Mucosa of rectum (tissue), 2 donors: ENCODE data around the gene ATP6AP1.
"Not testable (repeated sequence)": the region's sequence is repeated elsewhere in the genome, so short reads cannot be mapped to it uniquely, and the experiment has no call there.

Experiments used
- H3K27ac ChIP-seq, 2 donors: one replicate each; pipeline ENCODE4 v1.7.0; 2013; ENCODE audit warnings: inconsistent platforms in 2 of 2, low read depth in 2 of 2, low read length in 2 of 2
- H3K27me3 ChIP-seq, 2 donors: one replicate each; pipeline ENCODE4 v1.7.0; 2013; ENCODE audit warnings: low read length in 2 of 2; ENCODE audit not compliant: control insufficient read depth in 2 of 2, insufficient read depth in 2 of 2
- H3K36me3 ChIP-seq, 2 donors: one replicate each; pipeline ENCODE4 v1.7.0; 2013; ENCODE audit warnings: low read length in 2 of 2; ENCODE audit not compliant: control insufficient read depth in 2 of 2, insufficient read depth in 2 of 2
- H3K4me1 ChIP-seq, 2 donors: one replicate each; pipeline ENCODE4 v1.7.0; 2013; ENCODE audit warnings: low read length in 2 of 2, mild to moderate bottlenecking in 1 of 2; ENCODE audit not compliant: control insufficient read depth in 2 of 2, insufficient read depth in 2 of 2
- H3K4me3 ChIP-seq, 2 donors: one replicate each; pipeline ENCODE4 v1.7.0; 2013; ENCODE audit warnings: low read length in 2 of 2
- H3K9ac ChIP-seq, 2 donors: one replicate each; pipeline ENCODE4 v1.7.0; 2013; ENCODE audit warnings: low read length in 2 of 2, low read depth in 1 of 2, mild to moderate bottlenecking in 1 of 2
- H3K9me3 ChIP-seq, 2 donors: one replicate each; pipeline ENCODE4 v1.7.0; 2013; ENCODE audit warnings: low read length in 2 of 2; ENCODE audit not compliant: control insufficient read depth in 2 of 2
- donor health status: healthy.
- donor health status: Normal muscosa, but diverticular disease.

Gene ATP6AP1

DNA sequence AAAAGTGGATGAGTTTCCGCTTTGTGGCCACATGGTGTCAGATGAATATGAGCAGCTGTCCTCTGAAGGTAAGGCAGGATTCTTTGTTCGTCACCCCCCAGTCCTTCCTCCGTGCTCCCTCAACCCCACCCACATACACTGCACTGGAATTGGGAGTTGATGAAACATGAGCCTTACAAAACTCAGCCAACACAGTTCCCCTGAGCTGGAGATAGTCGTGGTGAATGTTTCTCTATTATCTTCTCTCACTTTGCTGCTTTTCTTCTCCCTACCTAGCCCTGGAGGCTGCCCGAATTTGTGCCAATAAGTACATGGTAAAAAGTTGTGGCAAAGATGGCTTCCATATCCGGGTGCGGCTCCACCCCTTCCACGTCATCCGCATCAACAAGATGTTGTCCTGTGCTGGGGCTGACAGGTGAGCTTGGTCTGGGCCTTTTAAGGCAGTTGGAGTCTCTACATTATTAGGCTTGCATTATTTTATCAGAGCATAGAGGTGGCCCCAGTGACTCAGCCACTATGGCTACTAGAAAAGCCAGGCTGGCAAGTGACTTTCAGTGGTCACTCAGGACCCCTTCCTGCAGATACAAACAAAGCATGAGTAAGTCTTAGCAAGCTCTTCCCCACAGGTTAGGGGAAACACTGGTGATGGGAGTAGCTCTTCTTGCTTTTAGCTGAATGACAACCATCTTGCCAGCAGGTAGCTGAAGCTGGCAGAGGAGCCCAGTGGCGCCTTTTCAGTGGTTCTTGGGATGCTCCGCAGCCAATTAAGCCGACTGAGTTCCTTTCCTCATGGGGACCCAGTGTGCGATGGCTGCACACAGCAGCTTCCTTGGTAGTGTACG, 28.7 kb upstream of the ATP6AP1 start:
- H3K27ac ChIP-seq: peak overlapping the region; percentile 99
- H3K9me3 ChIP-seq: no peaks in the 10 kb centered on the region
- peak overlapping the region; percentile 97 to 99 for H3K9ac ChIP-seq
- peaks cover 9 to 12% of the 10 kb centered on the region in 2 donors for H3K4me1 ChIP-seq
- H3K4me3 ChIP-seq: peak overlapping the region; percentile 88 to 92
- H3K27me3 ChIP-seq: no peaks in the 10 kb centered on the region
- peaks cover 19 to 24% of the 10 kb centered on the region in 2 donors for H3K36me3 ChIP-seq

GRCh38 chrX:154400369-154400817, 28.1 kb upstream of the ATP6AP1 start:
- H3K9me3 ChIP-seq, H3K4me3 ChIP-seq, H3K9ac ChIP-seq, H3K27me3 ChIP-seq: not testable (repeated sequence)
- peaks cover 19 to 24% of the 10 kb centered on the region in 2 donors for H3K36me3 ChIP-seq
- H3K27ac ChIP-seq: peak overlapping the region in 1 of 2 donors; percentile 99
- H3K4me1 ChIP-seq: peaks cover 9 to 12% of the 10 kb centered on the region in 2 donors

GRCh38 chrX:154401045-154401799, 27.3 kb upstream of the ATP6AP1 start:
- peaks cover 9 to 12% of the 10 kb centered on the region in 2 donors for H3K4me1 ChIP-seq
- H3K36me3 ChIP-seq: peaks cover 19 to 24% of the 10 kb centered on the region in 2 donors
- H3K27me3 ChIP-seq: no peaks in the 10 kb centered on the region
- no peak overlapping the region for H3K4me3 ChIP-seq
- H3K9me3 ChIP-seq: no peaks in the 10 kb centered on the region
- no peak overlapping the region for H3K9ac ChIP-seq
- H3K27ac ChIP-seq: no peak overlapping the region

DNA sequence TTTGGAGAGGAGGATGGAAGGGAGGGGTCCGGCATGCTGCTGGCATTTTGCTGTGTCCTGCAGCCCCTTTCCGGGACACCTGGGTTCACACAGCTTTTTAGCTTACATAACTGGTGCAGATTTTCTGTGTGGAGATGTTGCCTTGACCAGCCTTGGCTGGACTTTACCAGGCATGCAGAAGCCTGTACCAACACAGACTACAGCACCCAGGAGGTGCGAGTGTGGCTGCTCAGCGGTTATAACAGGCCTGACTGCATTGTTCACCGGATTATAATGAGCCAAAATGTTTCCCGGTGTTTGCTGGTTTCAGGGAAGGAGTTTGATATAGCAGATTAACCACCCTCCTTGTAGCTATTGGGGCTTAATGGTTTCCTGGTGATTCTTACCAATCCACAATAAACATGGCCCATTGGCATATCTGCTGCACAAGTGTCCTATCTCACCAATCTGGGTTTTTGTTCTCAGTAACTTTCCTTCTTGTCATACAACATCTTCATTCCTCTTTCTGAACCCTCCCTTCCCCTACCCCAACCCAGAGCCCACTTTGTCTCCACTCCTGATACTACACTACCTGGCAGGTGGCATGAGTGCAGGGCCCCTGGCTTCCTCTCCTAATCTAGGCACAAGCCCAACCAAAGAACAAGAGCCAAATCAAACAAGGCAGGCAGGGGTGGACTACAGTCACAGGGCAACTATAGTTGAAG, 26.4 kb upstream of the ATP6AP1 start:
- Histone ChIP-seq H3K9me3 (no peaks in the 10 kb centered on the region), H3K9ac (no peak overlapping the region), H3K4me3 (no peak overlapping the region), H3K27ac (no peak overlapping the region), H3K4me1 (peaks cover 6 to 12% of the 10 kb centered on the region in 2 donors), H3K36me3 (peaks cover 19 to 24% of the 10 kb centered on the region in 2 donors), H3K27me3 (no peaks in the 10 kb centered on the region)

DNA sequence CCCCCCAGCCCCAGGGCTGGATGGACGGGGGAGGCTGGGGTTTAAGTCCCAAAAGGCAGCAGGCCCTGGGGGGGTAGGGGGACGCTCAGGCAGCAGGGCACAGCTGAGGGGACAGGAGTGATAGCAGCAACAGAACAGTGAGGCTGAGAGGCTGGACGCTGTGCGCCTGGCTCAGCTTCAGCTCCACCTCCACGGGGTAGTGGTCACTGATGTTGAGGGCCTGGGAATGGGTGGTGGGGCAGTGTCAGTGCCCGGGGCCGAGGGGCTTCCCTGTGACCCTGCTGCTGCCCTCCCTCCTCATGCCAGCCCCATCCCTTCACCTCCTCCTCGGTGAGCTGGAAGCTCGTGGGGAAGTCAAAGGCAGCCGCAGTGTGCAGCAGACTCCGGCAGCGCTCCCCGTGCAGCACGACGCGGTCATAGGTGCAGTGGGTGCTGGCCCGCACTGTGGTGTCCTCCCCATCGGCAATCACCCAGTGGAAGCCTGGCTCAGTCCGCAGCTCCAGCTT, 25.8 kb upstream of the ATP6AP1 start:
- peaks cover 19 to 24% of the 10 kb centered on the region in 2 donors for H3K36me3 ChIP-seq
- H3K9ac ChIP-seq: no peak overlapping the region
- H3K27me3 ChIP-seq: no peaks in the 10 kb centered on the region
- no peak overlapping the region for H3K4me3 ChIP-seq
- H3K4me1 ChIP-seq: peaks cover 5 to 12% of the 10 kb centered on the region in 2 donors
- H3K9me3 ChIP-seq: no peaks in the 10 kb centered on the region
- no peak overlapping the region for H3K27ac ChIP-seq

DNA sequence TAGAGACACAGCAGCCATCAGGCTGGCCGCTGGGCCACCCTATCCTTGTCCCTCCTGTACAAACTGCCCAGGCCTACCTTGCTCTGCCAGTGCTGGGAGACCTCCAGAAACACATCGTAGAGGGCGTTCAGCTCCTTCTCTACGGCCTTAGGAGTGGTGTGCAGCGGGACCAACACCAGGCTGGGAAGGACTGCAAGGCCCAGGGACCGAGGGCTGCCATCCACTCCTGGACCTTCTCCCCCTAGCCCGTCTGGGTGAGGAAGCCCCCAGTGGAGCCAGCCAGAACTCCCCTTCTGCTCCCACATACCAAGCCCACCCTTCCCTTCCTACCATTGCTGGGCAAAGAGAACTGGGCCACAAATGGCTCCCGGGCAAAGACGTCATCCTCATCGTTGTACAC, 25.3 kb upstream of the ATP6AP1 start:
- Histone ChIP-seq H3K9me3 (no peaks in the 10 kb centered on the region), H3K27me3 (no peaks in the 10 kb centered on the region), H3K36me3 (peaks cover 19 to 24% of the 10 kb centered on the region in 2 donors), H3K9ac (no peak overlapping the region), H3K4me3 (no peak overlapping the region), H3K4me1 (peaks cover 6 to 12% of the 10 kb centered on the region in 2 donors), H3K27ac (no peak overlapping the region)

DNA sequence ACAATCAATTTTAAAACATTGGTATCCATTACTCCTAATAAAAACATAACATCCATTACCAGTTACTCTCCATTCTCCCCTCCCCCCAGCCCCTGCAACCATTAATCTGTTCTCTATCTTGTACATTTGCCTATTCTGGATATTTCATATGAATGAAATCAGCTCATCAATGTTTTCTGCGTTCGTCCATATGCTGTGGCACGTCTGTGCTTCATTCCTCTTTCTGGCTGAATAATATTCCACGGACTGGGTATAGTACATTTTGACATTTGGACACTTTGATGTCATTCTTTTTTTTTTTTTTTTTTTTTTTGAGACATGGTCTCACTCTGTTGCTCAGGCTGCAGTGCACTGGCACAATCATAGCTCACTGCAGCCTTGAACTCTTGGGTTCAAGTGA, 24.6 kb upstream of the ATP6AP1 start:
- peaks cover 7 to 14% of the 10 kb centered on the region in 2 donors for H3K4me1 ChIP-seq
- no peak overlapping the region for H3K27ac ChIP-seq
- H3K9me3 ChIP-seq: no peaks in the 10 kb centered on the region
- H3K36me3 ChIP-seq: peaks cover 19 to 24% of the 10 kb centered on the region in 2 donors
- no peaks in the 10 kb centered on the region for H3K27me3 ChIP-seq
- H3K4me3 ChIP-seq: no peak overlapping the region
- H3K9ac ChIP-seq: no peak overlapping the region

GRCh38 chrX:154404625-154405192, 23.8 kb upstream of the ATP6AP1 start:
- Histone ChIP-seq H3K9ac (no peak overlapping the region), H3K4me1 (peaks cover 9 to 11% of the 10 kb centered on the region in 2 donors)

GRCh38 chrX:154408659-154409221, 19.7 kb upstream of the ATP6AP1 start:
- Histone ChIP-seq H3K27ac (peak overlapping the region; percentile 81 to 86), H3K36me3 (no peaks in the 10 kb centered on the region), H3K4me1 (peaks cover 13 to 20% of the 10 kb centered on the region in 2 donors), H3K4me3 (peak overlapping the region; percentile 62 to 67), H3K9ac (peak overlapping the region; percentile 38 to 68), H3K27me3 (peaks cover 0 to 3% of the 10 kb centered on the region in 2 donors), H3K9me3 (no peaks in the 10 kb centered on the region)

More at GRCh38 chrX:154404625-154405192, 23.8 kb upstream of the ATP6AP1 start:
- no peaks in the 10 kb centered on the region for H3K9me3 ChIP-seq
- no peaks in the 10 kb centered on the region for H3K27me3 ChIP-seq
- H3K36me3 ChIP-seq: peaks cover 11 to 17% of the 10 kb centered on the region in 2 donors
- no peak overlapping the region for H3K4me3 ChIP-seq
- no peak overlapping the region for H3K27ac ChIP-seq
